Breast epithelium (tissue), 4 donors: ENCODE measurements around the gene TKTL1. TPM values are rescaled to one million over a fixed set of nuclear protein-coding genes. Genes with fewer than 3 reads are reported as not detected.
A peak's percentile ranks its signal among the peaks of the same experiment; 100 is the strongest.
"Not testable (repeated sequence)": the region's sequence is repeated elsewhere in the genome, so short reads cannot be mapped to it uniquely, and the experiment has no call there.

Source experiments
- DNase-seq, 2 donors: peaks; one replicate each; pipeline ENCODE4 v3.0.0-alpha.2; 2019; ENCODE audit warnings: low spot score in 2 of 2
- H3K27ac ChIP-seq, 2 donors: fragments of 200-600 bp; sonication (generic) in 1 of 2; one replicate each; pipeline ENCODE4 v1.5.1; 2016 to 2019; ENCODE audit warnings: mild to moderate bottlenecking in 1 of 2
- H3K27me3 ChIP-seq, 2 donors: fragments of 200-600 bp; sonication (generic) in 1 of 2; one replicate each; pipeline versions ENCODE4 v1.5.1 to v1.6.0; 2017 to 2019; ENCODE audit warnings: control low read depth in 1 of 2, mild to moderate bottlenecking in 1 of 2
- H3K36me3 ChIP-seq: fragments of 200-600 bp; one replicate; pipeline ENCODE4 v1.5.1; 2019
- H3K4me1 ChIP-seq, 2 donors: fragments of 200-600 bp; sonication (generic); one replicate each; pipeline ENCODE4 v1.5.1; 2016 to 2019; ENCODE audit warnings: control low read depth in 1 of 2
- H3K4me3 ChIP-seq, 3 donors: fragments of 200-600 bp; sonication (generic); 1 replicate in 2 of 3; 2 replicates in 1 of 3; pipeline ENCODE4 v1.5.1; 2016 to 2019; ENCODE audit warnings: mild to moderate bottlenecking in 3 of 3, moderate library complexity in 2 of 3
- H3K9me3 ChIP-seq, 2 donors: fragments of 200-600 bp; sonication (generic) in 1 of 2; one replicate each; pipeline ENCODE4 v1.5.1; 2016 to 2019; ENCODE audit warnings: control low read depth in 1 of 2
- POLR2A ChIP-seq: fragments of 450-650 bp; IDR thresholded peaks from one replicate; pipeline ENCODE4 v1.6.1; 2016; ENCODE audit warnings: antibody characterized with exemption, mild to moderate bottlenecking, moderate library complexity
- POLR2AphosphoS5 ChIP-seq, 3 donors: sonication (generic); formaldehyde crosslinking; IDR thresholded peaks; one replicate each; pipeline ENCODE4 v1.6.1; 2017; ENCODE audit warnings: antibody characterized with exemption in 3 of 3
- intact Hi-C: fragments of 100-400 bp; cut with DNase I; formaldehyde crosslinking; loops from one replicate; pipeline ENCODE4 v1.15.1; 2023; ENCODE audit warnings: low total_unique reads
- total RNA-seq, 3 donors: library from RNA; depleted of rRNA; stranded (reverse); fragments of >200 nt; gene quantifications; one replicate each; pipeline ENCODE4 v1.1.0, GENCODE V29; 2016
- TF ChIP-seq, protein P1 (sequence below), 3 donors: fragments of 450-650 bp; IDR thresholded peaks; one replicate each; pipeline ENCODE4 v1.5.1; 2016 to 2017; ENCODE audit warnings: antibody characterized with exemption in 3 of 3, mild to moderate bottlenecking in 3 of 3, moderate library complexity in 3 of 3

The TKTL1 gene
- total RNA-seq, 3 donors from 2014 or later = 0.16 TPM; not detected in 2

DNA sequence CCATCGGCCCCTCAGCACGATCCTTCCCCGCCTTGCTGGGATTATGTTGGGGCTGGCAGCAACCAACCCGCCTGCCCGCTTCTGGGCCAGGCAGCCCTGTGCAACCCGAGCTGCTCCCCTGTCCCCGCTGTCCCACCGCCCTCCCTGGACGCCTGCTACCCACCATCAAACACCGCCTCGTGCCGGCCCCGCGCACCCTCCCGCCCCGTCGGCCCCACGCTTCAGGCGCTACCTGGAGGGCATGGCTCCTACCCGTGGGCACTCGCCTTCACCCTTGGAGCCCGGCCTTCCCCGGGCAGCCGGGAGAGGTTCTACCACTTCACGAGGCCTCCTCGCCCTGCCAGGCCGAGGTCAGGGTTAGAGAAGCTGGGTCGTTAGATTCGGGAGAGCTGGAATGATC, 37.0 kb downstream of the TKTL1 start:
- intact Hi-C loops = no loop called here
- Histone ChIP-seq H3K27ac (no peak overlapping the region), H3K4me1 (no peaks in the 10 kb centered on the region), H3K27me3 (peaks cover 0 to 45% of the 10 kb centered on the region in 2 donors), H3K9me3 (no peaks in the 10 kb centered on the region), H3K4me3 (no peak overlapping the region), H3K36me3 (no peaks in the 10 kb centered on the region)
- no peak for TF ChIP-seq POLR2A
- TF ChIP-seq, protein P1, sequence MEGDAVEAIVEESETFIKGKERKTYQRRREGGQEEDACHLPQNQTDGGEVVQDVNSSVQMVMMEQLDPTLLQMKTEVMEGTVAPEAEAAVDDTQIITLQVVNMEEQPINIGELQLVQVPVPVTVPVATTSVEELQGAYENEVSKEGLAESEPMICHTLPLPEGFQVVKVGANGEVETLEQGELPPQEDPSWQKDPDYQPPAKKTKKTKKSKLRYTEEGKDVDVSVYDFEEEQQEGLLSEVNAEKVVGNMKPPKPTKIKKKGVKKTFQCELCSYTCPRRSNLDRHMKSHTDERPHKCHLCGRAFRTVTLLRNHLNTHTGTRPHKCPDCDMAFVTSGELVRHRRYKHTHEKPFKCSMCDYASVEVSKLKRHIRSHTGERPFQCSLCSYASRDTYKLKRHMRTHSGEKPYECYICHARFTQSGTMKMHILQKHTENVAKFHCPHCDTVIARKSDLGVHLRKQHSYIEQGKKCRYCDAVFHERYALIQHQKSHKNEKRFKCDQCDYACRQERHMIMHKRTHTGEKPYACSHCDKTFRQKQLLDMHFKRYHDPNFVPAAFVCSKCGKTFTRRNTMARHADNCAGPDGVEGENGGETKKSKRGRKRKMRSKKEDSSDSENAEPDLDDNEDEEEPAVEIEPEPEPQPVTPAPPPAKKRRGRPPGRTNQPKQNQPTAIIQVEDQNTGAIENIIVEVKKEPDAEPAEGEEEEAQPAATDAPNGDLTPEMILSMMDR (IDR thresholded peaks at IDR 0.05) = no peak
- TF ChIP-seq POLR2AphosphoS5 (IDR thresholded peaks at IDR 0.05) = no peak
- DNase-seq = no peak

DNA sequence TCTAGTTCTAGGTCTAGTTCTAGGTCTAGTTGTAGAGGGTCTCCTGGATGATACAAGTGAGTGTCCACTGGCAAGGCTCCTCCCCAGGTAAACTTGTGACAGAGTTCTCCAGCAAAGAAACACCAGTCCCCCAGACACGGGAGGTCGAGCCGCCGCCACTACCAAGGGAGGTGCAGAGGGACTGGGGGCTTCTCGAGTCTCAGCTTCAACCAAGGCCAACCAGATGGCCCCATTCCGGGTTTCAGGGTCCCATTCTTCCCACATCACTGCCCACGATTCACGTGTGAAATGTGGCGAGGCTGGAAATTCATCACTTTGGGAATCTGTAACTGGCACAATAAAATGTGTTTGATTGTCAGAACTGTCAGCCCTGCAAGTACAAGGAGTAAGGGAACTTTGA, 37.5 kb downstream of the TKTL1 start:
- no peaks in the 10 kb centered on the region for H3K36me3 ChIP-seq
- H3K4me1 ChIP-seq = no peaks in the 10 kb centered on the region
- TF ChIP-seq, protein P1 (IDR thresholded peaks at IDR 0.05) = no peak
- TF ChIP-seq POLR2A (no peak), POLR2AphosphoS5 (IDR thresholded peaks at IDR 0.05) (no peak)
- no peak overlapping the region for H3K27ac ChIP-seq
- DNase-seq = no peak
- no peak overlapping the region for H3K4me3 ChIP-seq
- intact Hi-C loops = no loop called here
- peaks cover 0 to 43% of the 10 kb centered on the region in 2 donors for H3K27me3 ChIP-seq
- no peaks in the 10 kb centered on the region for H3K9me3 ChIP-seq

DNA sequence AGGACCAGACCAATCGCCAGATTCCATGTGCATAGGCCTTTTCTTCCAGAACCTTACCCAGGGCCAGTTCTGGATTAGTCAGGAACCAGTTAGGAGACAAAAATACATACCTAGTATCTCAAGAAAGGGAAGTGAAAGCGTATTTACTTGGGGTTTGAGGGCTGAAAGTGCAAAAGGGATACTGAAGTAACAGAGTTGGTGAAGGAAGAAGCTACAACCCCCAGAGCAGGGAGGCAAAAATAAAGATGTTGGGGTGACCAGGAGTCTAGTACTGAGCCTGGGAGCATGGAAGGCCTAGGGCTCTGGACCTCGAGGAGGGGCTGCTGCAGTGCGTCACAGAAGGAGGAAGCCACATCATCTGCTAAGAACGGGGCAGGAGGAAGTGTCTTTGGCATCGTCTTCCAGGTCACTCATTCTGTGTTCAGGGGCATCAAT, 38.3 kb downstream of the TKTL1 start:
- DNase-seq = no peak
- Histone ChIP-seq H3K9me3 (no peaks in the 10 kb centered on the region), H3K4me3 (no peak overlapping the region), H3K4me1 (no peaks in the 10 kb centered on the region), H3K36me3 (no peaks in the 10 kb centered on the region), H3K27ac (no peak overlapping the region), H3K27me3 (peaks cover 0 to 39% of the 10 kb centered on the region in 2 donors)
- intact Hi-C loops = no loop called here
- TF ChIP-seq POLR2AphosphoS5 (IDR thresholded peaks at IDR 0.05) = no peak
- TF ChIP-seq, protein P1 (IDR thresholded peaks at IDR 0.05) = no peak
- TF ChIP-seq POLR2A = no peak

DNA sequence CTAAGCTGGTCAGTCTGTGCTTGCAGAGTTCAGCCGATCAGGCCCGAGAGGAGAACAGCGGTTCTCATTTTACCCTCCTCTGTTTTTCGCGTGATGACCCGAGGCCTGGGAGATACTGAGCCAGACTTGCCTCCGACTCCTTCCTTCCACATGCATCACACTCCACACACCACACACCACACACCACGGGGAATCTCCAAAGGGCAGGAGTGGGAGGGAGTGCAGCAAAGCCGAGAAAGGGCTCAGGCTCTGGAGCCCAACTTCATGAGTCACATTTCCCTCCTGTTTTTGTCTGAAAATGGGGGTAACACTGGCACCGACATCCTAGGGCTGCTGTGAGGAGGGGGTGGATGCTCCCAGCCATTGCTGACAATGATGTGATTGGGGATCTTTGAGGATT, 38.9 kb downstream of the TKTL1 start:
- H3K36me3 ChIP-seq = no peaks in the 10 kb centered on the region
- no peaks in the 10 kb centered on the region for H3K9me3 ChIP-seq
- H3K27ac ChIP-seq = no peak overlapping the region
- no peaks in the 10 kb centered on the region for H3K4me1 ChIP-seq
- no peak for TF ChIP-seq POLR2AphosphoS5 (IDR thresholded peaks at IDR 0.05)
- TF ChIP-seq, protein P1 (IDR thresholded peaks at IDR 0.05) = no peak
- TF ChIP-seq POLR2A = no peak
- DNase-seq = no peak
- peaks cover 0 to 36% of the 10 kb centered on the region in 2 donors for H3K27me3 ChIP-seq
- intact Hi-C loops = no loop called here
- no peak overlapping the region for H3K4me3 ChIP-seq

DNA sequence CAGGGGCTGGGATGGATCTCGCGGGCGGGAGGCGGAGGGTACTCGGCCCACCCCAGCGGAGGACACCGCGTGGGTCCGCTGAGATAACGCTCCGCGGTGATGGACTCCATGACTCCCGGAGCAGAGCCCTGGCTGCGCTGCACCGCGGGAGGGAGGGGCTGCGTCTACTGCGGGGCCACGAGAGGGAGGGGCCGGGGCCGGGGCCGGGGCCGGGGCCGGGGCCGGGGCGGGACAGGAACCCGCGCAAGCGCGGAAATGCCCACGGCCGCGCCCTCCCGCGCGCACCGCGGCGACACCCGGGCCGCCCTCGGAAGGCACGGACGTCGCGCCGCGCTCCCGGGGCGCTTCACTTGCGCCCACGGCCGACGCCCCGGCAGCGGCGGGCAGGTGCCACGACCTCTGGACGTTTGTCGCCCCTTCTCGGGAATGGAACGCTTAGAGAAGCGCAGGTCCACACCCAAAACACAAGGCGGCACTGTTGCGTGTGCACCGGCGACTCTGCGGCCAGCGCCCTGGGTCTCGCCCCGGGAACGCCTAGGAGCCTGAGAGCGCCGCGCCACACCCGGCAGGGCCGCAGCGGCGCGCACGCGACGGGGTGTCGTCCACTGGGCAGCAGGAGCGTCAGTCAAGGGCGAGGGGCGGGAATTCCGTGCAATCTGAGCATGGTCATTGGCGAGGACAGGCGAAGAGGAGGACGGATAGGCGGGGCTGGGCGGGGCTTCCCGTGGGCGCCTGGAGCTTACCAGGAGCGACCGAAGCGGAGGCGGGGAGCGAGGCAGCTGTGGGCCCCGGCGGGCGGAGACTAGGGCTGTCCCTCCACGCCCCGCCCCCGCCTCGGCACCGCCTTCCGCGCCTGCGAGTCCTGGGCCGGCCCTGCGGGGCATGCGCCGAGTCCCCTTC, 46.1 kb downstream of the TKTL1 start:
- H3K4me1 ChIP-seq, H3K9me3 ChIP-seq, DNase-seq, H3K27ac ChIP-seq, H3K27me3 ChIP-seq, intact Hi-C loops, H3K36me3 ChIP-seq: not testable (repeated sequence)
- peak overlapping the region in 1 of 3 donors; percentile 28 for H3K4me3 ChIP-seq

DNA sequence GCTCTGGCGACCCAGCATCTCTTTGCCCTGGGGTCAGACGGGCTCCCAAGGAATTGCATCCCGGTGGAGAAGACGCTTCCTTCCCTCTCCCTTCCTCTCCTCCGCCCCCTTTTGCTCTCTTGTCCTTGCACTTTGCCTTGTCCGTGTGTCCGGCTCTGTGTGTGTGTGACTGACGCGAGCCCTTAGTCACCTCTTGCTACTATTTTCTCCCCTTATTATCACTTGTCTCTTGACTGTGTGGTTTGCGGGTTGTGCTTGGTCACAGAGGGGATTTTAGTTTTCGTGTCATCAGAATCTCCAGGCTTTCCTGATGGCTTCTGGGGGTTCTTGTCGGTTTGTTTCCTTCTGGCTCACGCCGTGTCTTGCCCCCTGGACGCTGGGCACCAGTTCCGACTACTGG, 47.5 kb downstream of the TKTL1 start:
- H3K4me1 ChIP-seq, H3K27ac ChIP-seq, H3K9me3 ChIP-seq, H3K36me3 ChIP-seq, DNase-seq, H3K27me3 ChIP-seq, H3K4me3 ChIP-seq, intact Hi-C loops: not testable (repeated sequence)

DNA sequence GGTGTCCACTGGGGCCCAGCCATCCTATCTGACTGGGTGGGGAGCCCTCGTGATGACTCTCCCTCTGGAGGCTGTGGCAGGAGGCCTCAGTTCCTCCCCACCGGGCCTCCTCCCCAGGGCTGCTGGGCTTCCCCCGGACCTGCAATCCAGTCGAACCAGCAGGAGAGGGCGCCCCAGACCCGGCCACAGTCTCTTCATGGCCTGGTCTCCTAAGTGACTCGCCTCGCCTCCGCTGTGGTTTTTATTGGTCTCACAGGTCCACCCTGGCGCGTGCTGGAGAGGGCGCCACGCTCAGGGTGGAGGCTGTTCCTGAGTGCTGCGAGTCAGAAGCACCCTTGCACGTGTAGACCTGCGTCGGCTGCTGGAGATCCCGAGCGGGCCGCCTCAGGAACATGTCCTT, 48.0 kb downstream of the TKTL1 start:
- H3K4me1 ChIP-seq, DNase-seq, H3K4me3 ChIP-seq, H3K27me3 ChIP-seq, H3K27ac ChIP-seq, H3K36me3 ChIP-seq, intact Hi-C loops, H3K9me3 ChIP-seq: not testable (repeated sequence)
